Stimulated activated CD8-positive, alpha-beta memory T cell treated with anti-CD3 and anti-CD28 coated beads, Interleukin-7, amount 100 ng/mL, for 4 hours (primary cell): ENCODE measurements around the gene CXCL1.

Experiments
- DNase-seq, 2 donors: peaks; one replicate each; pipeline ENCODE4 v3.0.0-alpha.2; 2020; ENCODE audit warnings: low read depth in 2 of 2

Gene CXCL1

DNA sequence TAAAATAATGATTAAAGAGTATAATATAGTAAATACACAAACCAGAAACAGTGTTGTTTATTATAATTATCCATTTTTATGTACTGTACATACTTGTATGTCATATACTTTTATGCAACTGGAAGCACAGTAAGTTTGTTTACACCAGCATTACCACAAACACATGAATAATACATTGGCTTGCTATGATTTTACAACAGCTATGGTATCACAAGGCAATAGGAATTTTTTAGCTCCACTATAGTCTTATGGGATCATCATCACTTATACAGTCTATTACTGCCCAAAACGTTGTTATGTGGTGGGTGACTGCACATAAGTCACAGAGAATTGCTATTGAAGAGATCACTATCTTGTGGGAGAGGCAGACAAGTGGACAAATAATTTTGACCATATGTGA, 17.9 kb upstream of the CXCL1 start:
- no peak for DNase-seq

DNA sequence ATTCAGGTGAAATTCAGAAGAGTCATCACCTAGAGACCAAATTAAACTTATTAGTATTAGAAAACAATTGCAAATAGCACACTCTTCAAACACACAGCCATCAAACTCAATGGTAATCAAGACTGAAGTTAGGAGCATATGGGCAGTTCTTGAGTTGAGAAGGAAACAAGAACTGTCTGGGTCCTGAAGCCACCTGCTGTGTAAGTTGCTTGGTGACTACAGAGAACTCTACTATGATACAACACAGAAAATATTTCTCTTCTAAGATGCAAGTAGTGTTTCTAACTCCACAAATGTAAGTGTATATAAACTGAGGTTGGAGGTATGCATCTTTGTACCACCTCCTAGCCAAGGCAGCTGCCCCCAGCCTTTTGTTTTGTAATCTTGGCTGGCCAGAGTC, 16.4 kb upstream of the CXCL1 start:
- no peak for DNase-seq

DNA sequence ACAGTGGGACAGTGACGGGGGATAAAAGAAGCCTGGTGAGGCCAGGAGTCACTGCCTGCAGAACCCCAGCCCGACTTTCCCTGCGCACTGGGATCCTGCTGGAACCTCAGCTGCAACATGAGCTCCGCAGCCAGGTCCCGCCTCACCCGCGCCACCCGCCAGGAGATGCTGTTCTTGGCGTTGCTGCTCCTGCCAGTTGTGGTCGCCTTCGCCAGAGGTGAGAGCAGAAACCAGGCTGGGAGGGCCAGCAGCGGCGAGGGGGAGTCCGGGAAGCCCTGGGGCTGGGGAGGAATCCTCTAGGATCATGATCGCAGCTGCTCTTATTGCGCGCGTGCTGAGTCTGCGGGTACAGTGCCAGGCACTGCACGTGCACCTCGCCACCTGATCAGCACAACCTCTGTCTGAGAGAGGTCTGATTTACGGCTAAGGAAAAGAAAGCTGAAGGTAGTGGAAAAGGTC, 15.9 kb upstream of the CXCL1 start, which contains the start of gene PF4V1:
Gene PF4V1, plus strand, starts transcription at position 51 of the 459 bp plus-strand sequence. Its CDS starts 67 bp downstream, at position 118.
- no peak for DNase-seq

DNA sequence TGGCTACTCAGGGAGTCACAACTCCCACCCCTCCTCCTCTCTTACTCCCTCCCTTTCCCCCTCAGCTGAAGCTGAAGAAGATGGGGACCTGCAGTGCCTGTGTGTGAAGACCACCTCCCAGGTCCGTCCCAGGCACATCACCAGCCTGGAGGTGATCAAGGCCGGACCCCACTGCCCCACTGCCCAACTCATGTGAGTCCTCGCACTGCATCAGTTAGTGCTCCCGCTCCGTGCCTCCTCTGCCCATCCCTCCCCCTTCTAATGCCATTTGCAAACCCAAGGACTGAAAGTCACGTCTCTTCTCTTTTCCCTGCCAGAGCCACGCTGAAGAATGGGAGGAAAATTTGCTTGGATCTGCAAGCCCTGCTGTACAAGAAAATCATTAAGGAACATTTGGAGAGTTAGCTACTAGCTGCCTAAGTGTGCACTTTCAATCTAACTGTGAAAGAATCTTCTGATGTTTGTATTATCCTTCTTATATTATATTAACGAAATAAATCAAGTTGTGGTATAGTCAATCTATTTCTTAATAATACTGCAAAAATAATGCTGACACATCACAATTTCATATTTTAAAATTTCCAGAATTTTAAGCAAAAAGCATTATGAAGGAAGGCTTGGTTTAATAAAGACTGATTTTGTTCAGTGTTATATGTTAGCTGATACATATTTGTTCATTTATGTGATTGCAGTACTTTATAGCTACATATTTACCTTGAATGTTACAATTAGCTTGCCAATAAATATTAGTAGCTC, 15.3 kb upstream of the CXCL1 start:
- DNase-seq, result no peak

DNA sequence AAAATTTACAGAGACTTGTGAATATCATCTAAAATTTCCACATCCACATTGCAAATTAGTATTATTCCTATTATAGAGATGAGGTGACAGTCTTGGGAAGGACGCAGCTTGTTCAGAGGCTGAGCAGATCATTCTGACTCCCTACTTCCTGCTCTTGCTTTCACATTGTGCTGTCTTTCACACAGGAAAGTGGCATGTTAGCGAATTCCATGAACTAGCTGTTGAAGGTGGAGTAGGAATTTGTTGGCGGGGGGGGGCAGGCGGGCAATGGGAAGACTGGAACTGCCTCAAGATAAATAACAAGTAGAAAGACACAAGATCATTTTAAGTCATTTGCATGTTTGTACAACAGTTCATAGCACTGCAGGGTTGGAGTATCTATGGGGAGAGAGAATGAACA, 13.8 kb upstream of the CXCL1 start:
- DNase-seq, result no peak

DNA sequence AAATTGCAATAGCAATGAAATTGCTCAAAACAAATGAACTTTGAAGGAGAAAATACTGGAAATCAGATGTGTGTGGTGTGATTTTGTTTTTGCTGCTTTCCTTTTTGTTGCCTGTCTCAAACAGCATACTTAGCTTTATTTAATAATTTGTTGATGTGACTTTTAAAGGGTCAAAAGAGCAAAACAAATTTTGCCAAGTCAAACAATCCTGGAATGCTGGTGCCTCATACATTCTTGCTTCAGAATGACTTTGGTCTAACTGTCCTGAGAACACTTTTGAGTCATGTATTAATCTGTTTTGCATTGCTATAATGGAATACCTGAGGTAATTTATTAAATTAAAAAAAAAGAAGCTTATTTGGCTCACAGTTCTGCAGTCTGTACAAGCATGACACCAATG, 12.7 kb upstream of the CXCL1 start:
- no peak for DNase-seq

DNA sequence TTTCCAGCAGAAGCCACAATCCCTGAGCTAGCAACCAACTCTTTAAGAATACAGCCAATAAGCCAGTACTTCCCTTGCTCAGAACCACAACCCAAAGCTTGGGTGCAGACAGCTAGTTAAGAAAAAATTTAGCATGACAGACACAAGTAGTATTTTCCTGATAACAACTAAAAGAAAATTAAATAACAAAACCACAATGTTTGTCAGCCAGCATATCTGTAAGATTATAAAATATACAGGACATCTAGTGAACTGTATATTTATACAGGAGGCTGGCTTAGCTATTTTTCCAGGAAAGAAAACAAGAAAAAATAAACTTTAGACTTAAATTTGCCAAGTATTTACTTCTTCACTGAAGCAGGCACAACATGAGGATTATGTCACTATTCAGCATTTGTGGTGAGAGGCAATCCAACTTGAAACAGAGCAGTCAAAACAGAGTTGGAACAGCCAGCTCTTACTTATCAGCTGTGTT, 9.5 kb upstream of the CXCL1 start:
- no peak for DNase-seq

DNA sequence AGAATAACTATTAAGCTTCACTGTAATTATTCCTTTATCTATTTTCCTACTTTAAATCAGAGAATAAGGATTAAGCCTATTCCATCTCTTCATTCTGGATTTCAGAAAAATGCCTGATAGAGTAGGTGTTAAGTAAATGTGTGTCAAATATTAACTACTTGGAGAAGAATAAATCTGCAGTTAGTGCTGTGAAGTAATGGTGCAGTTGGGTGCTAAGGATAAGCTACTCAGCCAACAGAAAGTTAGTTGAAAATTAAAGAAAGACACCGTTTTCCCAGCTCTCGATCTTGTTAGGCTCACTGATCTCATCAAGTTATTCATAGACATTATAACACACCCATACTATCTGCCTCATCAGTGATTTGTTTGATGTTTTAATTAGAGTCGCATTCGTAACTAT, 9.0 kb upstream of the CXCL1 start:
- DNase-seq, result no peak

DNA sequence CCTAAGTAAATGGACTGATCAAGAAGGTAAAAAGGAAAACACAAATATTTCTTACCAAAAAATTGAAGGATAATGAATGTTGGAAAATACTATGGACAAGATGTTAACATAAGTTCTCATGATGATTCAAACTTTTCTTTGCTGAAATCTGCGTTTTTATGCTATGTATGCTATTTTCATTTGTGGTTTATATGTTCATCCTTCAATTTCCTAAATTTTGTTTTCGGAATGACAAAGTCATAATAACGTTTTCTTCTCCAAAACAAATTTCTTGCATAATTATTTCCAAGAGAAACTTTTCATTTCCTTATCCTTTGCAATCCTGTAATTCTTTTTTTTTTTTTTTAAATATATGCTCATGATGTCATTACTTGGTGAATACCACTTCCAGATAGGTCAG, 8.3 kb upstream of the CXCL1 start:
- no peak for DNase-seq

DNA sequence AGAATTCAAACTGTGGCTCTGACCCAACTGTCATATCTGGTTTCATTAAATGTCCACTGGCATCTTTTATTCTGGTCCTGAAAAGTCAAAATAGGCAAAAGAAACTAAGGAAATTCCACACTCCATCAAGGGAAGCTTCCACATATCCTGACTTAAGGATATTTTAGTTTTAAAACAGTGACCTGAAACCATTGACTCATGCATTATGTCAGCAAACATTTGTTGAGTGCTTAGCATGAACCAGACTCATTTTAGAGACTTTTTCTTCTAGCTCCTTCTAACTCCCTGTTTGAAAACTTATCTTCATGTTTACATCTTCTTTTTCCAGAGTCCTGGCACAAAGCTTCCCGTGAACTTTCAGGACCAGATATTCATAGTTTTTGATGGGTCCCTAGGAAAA, 6.9 kb upstream of the CXCL1 start:
- no peak for DNase-seq

DNA sequence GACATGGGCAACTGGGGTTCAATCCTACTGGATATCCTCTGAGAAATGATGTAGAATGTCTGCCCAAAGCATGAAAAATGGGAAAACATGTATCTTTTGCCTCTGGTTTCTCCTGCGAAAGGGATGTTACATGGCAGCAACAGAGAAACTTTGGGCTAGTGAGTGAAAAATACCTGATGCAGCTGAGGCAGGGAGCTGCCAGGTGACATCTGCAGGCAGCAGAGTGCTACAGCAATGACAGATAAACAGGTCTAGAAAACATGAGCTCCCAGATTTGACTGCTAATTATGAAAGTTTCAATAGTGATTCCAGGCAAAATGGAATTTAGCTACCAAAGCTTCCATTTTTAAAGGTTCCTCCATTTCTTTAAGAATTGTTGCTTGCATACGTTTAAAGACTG, 4.8 kb upstream of the CXCL1 start:
- no peak for DNase-seq

DNA sequence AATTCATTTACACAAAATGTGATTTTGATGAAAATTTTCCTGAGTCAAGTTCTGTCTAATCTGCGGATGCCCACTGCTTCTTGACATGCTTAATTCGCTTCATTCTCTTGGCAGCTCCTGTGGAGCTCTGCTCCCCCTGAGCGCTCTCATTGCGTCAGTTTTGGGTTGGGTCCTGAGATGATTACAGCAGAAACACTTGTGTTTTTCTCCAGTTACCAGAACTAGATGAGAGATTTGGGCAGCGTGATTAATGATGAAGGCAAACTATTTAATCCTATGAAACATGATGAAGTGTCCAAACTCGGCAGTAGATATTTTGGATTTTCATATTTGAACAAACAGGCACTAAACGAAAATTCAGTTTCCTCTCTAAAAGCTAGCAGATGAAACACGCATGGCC, 4.2 kb upstream of the CXCL1 start:
- no peak for DNase-seq

DNA sequence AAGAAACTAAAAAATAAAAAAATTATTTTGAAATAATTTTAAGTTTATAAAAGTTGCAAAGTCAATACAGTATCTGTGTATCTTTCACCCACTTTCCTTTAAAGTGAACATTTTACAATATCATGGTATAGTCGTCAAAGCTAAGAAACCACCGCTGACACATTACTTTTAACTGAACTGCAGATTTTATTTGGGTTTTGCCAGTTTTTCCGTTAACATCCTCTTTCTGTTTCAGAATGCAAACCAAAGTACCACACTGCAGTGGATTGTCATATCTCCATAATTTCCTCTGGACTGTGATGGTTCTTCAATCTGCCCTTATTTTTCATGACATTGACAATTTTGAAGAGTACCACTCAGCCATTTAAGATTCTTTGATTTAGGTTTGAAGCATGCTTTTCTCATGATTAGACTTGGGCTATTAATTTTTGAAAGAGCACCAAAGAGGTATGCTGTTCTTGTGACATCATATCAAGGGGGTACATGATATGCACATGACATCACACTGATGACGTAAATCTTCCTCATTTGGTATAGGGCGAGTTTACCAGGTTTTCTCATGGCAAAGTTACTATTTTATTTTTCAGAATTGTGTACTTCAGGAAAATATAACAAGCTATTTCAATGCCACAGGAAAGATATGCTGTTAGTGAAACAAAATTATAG, 3.6 kb upstream of the CXCL1 start:
- no peak for DNase-seq

DNA sequence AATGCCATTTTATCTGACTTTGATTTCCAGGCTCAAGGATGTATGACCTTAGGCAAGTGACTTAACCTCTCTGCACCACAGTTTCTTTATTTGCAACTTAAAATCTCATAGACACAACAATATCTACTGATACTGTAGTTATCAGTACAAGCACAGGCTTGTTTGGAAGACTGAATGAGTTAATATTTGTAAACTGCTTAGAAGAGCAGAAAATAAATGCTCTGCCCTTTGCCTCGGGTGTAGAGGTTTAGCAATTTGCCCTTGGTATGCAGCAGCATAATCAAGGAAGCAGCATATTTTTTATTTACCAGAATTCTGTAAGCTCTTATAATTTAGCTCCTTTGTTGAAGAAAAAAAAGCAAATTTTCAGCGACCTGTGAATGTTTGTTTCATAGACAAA, 2.9 kb upstream of the CXCL1 start:
- no peak for DNase-seq

DNA sequence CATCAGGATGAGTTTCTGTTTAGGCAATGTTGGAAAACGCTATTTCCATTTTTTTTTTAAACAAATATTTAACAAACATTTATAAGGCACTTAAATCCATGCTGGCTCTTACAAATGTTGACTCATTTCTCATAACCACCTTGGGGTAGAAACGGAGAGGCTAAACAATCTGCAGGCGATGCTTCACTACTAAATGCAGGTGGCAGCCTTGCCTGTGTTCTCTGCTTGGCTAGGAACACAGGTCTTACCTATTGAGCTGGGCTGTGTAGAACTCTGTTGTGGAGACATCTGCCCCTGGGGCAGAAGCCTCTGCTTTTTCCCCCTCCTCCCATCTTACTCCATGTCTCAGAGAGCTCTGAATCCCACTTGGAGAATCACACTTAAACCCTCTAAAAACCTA, 1.4 kb upstream of the CXCL1 start:
- no peak for DNase-seq

DNA sequence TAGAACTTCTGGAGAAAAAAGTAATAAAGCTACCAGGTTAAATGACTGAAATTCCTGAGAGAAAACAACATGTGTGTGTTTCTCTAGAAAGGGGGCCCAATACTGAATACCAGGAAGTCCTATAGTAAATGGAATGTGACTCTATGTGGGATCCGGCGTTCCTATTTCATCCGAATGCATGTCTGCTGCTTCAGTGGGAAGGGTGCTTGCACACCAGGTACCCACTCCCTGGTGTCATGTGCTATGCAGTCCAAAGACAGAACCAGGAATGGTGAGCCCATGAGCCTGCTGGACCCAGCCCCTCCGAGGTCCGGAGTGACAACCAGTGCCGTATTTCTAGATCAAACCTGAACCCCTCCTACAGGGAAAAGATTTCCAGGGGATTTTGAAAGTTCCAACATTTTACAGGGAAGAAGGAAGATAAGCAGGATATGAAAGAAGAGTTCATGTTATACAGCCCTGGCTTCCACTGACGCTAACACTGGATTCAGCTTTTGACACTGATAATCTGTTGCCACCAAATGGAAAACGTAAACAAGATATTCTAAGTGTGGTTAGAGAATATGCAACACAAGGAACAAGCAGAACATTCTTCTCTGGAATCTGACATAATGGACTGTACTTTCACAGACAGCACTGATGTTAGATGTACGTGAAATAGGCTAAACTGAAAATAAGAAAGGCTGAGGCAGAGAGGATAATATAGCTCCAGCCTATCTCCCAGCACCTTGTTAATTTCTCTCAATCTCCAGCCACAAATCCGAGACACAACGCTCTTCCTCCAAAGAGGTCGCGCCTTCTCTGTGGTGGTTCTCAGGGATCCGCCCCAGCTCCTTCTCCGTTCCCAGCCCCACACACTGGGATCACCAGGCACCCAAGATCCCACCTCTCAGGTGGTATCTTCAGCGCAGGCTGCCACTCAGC, 725 bp upstream of the CXCL1 start:
- no peak for DNase-seq

DNA sequence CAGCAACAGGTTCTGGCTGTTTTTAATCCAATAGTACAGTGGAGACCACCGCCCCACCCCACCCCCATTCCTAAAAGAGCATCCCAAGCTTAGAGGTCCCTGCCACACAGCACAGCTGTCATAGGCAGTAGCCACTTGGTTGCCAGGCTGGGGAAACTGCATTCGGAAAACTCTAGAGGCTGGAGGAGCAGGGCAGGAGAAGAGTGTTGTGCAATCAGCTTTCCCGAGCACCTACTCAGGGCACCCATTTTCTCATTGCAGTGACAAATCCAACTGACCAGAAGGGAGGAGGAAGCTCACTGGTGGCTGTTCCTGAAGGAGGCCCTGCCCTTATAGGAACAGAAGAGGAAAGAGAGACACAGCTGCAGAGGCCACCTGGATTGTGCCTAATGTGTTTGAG, 1.1 kb downstream of the CXCL1 start:
- no peak for DNase-seq

DNA sequence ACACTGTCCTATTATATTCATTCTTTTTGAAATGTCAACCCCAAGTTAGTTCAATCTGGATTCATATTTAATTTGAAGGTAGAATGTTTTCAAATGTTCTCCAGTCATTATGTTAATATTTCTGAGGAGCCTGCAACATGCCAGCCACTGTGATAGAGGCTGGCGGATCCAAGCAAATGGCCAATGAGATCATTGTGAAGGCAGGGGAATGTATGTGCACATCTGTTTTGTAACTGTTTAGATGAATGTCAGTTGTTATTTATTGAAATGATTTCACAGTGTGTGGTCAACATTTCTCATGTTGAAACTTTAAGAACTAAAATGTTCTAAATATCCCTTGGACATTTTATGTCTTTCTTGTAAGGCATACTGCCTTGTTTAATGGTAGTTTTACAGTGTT, 1.6 kb downstream of the CXCL1 start:
- DNase-seq, result no peak

DNA sequence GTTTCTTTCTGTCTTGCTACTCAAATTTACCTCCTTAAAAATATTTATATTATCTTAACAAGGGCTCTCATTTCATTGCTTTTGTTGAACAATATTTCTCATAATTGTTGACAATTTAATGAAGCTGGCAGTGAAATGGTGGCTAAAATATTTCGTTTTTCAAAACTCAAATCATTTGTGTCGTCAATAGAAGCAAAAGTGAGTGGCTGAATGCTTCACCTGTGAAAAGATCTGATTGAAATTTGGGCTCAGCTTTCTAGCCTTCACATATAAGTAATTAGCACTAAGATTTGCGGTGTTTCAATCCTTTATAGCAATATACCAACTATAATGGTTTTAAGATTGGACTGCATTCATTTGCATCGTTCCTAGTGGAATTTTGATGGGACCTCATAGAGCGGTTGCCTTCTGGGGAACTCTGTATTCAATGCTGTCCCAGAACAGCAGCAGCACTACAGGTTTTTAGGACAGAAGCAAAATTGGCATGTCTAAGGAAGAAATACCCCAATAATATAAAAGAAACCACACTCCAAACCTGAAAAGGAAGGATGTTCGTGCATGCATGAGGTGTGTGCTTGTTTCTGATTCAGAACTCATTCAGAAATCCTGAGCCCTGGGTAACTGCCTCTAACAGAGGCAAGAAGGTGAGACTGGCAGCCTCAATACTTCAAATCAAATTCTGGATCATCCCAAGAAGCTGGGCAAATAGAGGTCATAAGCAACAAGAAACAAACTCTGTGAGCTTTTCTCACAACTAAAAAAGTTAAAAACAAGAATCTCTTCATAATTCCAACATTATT, 2.5 kb downstream of the CXCL1 start:
- no peak for DNase-seq

DNA sequence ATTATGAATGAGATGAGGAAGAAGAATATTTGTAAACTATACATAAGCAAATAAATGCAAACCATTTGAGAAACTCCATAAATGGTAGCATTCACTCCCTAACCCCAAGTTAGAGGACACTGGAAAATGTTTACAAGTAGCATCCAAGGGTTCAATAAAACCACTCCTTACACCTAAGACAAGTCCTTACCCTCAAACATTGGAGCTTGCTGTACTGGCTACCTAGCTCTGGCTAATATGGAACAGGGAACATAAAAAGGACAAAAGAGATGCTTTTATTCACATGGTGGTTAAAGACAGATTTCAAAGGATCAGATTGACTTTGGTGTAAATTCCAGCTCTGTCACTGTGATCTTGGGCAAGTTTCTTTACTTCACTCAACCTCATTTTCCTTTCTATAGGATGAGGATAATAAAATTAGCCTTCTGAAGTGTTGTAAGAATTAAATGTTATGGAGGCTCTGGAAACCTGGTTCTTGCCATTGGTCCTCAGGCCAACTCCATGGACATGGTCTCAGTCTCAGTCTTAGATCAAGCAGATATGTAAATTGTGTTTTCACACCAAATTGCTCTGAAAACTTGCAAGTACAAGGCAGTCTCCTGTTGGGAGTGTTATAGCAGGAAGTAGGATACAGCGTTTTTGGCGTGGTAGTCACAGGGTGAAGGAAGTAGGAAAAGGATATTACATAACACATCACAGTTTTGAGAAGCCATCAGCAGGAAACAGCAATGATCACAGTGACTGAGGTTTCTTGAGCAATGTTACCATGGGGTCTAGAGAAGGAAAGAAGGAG, 3.3 kb downstream of the CXCL1 start:
- DNase-seq, result no peak

DNA sequence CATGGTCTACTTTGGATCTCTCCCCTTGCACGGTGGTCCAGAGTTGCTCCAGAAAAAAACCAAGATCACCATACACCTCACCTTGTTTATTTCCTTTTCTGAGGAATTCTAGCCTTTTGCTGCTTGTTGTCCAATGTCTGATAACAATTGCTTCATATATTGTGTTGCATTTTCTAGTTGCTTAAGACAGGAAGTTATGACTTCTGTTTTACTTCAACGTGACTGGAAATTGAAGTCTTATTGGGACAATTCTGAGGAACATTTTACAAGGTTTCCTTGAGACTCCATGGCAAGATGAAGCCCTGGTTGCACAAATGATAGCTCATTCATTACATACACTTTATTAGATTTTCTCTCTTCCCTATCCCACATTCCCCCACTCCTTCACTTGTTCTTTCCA, 5.2 kb downstream of the CXCL1 start:
- DNase-seq, result no peak
